ENCODE measurements around the gene FOXN3.

FOXN3 gene

DNA sequence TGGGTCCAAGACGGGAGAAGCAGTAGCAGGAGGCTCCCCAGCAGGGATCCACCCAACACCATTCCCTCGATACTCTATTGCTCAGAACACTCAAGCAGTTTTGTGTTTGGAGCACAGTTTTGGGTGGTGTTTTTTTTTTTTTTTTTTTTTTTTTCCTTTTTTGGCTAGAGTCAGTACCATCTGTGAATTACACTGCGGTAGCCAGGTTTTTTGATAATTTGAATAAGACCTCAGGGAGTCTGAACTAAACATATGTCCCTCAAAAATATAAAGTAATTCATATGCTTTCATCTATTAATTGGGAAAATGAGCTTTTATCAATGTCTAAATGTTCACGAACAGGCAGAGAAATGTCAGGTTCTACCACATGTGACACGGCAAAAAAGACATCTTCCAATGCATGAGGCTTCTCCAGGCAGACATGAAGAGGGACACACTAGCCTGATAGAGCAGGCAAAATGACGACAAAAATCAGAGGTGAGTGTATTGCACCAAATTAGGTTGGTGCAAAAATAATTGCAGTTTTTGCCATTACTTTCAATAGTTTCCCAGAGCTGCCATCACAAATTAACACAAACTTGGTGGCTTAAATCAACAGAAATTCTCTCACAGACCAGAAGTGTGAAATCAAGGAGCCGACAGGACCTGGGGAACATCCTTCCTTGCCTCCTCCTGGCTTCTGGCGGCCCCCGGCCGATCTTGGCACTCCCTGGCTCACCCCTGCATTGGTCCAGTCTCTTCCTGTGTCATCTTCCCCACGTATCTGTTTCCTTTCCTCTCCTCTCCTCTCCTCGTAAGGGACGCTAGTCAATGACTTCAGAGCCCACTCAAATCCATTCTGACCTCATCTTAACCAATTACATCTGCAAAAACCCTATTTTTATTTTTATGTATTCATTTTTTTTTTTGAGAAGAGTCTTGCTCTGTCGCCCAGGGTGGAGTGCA, 33.9 kb downstream of the FOXN3 start:
- no peak for DNase-seq

DNA sequence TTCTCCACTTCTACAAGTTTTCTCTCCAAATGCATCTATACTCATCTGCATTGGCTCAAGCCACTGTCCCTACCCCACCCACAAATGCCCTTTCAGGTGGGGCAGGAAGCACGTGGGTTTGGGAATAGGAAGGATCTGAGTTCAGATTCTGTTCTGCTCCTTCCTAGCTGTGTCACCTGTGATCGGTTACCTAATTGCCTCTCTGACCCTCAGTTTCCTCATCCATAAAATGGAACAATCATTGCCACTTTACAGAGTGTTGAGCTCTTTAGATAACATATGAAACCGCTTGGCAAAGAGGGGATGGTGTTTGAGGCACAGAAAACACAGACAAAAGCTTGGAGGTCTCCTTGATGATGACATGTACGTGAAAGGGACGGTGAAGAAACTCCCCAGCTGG, 34.5 kb downstream of the FOXN3 start:
- no peak for DNase-seq

DNA sequence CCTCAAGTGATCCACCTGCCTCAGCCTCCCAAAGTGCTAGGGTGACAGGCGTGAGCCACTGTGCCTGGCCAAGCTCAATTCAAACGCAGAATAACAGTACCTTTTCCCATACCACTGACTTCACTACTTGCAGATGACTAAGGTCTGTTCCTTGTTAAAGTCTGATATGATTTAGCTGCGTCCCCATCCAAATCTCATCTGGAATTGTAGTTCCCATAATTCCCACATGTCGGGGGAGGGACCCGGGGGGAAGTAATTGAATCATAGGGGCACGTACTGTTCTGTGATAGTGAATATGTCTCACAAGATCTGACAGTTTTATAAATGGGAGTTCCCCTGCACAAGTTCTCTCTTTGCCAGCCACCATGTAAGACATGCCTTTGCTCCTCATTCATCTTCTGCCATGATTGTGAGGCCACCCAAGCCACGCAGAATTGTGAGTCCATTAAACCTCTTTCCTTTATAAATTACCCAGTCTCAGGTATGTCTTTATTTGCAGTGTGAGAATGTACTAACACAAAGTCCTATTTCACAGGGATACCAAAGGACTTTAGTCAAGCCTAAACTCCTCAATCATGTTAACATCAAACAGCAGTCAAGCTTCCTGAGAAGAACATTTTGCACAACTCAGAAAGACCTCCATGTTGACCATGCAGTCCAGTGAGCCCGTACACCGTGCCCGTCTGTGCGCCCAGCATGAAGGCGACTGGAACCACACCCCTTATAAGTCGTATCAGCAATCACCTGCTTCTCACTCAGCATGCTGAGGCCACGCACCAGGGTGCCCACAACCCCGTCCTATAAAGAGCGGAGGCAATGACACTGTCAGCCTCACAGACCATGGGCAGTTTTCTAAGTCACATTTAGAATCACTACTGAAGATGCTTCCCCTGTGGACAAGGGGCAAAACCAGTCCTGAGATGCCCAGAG, 36.9 kb downstream of the FOXN3 start:
- DNase-seq: no peak

DNA sequence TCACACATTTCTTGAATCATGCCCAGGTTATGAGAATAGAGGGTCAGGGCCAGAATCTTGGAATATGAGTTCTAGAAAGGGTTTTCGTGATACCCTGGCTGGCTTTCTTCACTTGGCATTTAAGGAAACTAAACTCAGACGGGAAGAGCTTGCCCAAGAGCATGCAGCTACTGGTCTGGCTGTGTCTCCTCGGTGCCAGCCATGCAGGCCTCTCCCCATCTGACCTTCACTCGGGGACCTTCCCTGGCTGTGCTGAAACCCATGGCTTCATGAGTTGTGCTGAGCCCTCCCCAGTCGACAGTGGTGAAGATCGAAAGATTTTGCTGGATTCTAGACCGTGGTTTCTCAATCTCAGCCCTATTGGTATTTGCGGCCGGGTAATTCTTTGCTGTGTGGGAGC, 38.0 kb downstream of the FOXN3 start:
- DNase-seq: no peak

DNA sequence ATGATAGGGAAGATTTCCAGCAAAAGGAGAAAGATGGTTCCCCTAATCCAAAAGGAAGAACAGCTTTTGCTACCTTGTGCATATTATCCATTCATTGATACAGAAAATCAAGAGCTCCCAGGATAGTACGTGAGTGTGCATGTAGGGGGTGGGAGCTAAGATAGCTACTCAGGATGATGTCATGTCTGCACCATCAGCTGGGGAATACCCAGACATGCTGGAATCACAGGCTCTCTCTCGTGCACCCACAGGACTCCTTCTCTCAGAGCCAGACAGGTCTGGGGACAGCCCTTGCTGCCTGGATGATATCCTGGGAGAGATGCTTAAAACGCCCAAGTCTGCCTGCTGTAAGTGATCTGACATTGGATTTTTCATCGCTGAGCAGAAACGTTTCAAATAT, 38.9 kb downstream of the FOXN3 start:
- no peak for DNase-seq

DNA sequence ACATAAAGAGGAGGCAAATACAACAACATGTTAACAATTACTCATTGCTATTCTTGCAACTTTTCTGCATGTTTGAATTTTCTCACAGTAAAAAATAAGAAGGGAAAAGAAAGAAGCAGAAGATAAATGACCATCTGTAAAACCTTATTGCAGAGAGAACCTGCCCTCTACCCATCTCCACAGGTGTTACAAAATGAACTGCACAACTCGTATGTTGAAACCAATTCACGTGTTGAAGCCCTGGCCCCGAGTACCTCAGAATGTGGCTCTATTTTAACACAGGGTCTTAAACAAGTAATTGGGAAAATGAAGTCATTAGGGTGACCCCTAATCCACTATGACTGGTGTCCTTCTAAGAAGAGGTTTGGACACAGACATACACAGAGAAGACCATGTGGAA, 39.5 kb downstream of the FOXN3 start:
- no peak for DNase-seq

DNA sequence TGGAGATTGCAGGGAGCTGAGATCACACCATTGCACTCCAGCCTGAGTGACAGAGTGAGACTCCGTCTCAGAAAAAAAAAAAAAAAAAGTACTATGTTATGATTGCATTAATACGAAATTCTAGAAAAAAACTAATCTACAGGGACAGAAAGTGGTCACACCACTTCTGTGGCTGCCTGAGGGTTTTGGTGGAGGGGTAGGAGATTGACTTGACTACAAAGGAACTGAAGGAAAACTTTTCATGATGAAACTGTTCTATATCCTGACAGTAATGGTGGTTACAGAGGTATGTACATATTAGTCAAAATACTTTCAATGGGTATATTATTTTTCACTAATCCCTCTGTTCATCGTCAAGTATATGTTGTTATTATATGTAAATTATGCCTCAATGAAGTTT, 42.1 kb downstream of the FOXN3 start:
- no peak for DNase-seq

DNA sequence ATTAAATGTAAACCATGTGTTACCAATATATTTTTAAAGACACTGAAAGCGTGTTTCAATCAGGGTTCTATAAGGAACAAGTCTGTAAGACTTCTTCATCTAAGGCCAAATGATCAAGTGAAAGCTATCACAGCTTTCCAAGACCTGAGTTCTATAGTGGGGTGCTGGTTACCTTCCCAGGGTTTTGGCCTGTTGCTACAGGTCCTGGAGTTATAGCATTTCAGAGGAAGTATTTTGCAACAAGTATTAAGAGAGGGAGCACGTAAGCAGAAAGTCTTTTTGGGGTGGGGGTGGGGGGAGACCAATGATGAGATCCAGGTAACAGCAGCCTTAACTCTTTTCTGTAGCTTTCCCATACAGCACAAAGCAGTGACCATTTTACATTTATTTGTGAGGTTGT, 43.8 kb downstream of the FOXN3 start:
- no peak for DNase-seq

DNA sequence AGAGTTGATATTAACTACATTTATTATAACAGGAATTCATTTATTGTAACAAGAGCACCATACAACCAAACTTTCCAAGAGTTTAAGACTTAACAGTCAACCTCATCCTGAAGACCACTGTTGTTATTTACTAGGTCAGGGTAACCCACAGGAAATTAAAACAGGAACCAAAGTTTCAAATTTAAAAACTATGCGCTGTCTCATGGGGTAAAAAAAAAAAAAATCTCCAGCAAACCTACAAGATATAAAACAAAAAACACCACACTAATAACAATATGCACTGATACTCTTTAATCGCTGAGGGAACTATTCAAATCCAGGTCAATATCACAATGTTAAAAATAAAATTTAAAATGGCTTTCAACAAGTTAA, 44.5 kb downstream of the FOXN3 start:
- no peak for DNase-seq

DNA sequence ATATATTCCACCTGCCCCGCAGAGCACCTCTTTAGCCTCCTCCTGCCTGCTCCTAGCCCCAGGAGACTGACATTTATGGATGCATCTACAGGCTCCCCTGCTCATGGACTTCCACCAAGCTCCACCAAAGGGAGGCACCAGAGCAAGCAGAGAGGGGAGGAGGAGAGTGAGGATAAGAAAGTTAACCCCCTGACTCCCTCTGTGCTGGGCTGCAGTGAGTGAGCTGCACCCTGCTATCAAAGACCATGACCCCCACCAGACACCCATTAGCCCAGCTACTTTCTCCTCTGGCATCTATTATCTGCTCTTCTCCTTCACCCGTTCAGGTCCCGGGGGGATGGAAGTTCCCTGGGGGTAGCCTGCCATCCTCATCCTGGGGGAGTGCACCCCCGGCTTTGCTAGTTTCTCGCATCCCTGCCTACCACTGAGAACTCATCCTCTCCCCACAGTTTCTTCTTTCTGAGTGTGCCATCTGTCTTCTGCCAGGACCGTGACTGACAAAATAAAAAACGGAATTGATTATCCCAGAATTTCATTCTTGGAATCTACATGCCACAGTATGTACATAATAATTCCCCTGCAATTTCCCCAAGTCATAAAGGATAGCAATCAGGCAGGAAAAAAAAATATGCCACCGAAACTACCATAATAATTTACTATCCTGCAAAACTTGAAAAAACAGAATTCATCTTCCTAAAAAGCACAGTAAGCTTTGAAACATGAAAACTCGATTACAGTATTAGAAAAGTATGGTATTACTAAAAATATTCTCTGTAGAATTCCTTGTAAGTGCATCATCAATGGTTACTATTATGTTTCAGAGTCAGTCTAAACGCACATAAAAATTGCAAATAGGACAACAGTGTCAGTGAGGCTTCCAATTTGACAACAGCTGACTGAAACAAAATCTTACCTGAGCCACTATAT, 45.2 kb downstream of the FOXN3 start:
- DNase-seq: no peak

DNA sequence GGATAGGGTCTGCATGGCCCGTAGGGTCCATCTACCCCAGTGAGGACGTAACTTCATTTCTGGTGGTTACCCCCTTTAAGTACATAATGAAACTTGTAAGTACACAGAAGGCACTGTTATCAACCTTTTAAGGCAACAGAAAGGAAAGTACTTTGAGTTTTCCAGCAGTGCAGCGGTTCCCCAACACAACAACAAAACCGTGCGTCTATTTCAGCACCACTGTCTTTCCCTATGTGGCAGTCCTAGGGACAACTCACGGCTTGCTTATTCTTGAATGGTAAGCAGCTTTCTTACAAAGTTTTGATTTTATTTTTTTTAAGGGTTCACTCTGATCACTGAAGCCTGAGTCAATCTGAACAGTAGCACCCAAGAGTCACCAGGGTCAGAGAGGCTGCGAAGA, 46.3 kb downstream of the FOXN3 start:
- no peak for DNase-seq

DNA sequence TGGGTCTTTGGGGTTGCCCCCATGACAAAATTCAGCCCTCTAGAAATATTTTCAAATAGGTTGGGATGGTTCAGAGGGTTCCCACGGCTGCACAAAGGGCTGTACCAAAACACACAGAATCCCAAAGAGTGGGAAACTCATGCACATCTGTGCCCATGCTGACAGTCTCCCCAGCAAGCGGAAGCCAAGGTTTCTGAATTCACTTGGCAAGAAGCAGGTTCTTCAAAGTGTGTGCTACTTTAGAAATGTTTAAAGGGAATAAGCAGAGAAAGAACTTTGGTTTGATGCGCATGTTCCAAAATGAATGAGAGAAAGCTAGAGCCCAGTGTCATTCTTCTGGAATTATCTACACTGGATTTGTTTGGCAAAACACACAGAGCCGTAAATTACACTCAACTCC, 46.7 kb downstream of the FOXN3 start:
- no peak for DNase-seq

DNA sequence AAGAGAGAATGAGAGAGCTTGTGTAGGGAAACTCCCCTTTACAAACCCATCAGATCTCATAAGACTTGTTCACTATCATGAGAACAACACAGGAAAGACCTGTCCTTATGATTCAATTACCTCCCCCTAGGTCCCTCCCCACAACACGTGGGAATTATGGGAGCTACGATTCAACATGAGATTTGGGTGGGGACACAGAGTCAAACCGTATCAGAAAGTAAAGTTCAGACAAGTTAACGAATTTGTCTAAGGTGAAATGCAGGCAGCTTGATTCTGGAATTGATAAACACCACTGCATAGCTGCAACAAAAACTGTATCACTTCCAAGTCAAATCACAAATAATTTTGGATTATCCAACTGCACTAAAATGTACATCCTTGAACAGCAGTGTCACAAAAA, 47.4 kb downstream of the FOXN3 start:
- no peak for DNase-seq

DNA sequence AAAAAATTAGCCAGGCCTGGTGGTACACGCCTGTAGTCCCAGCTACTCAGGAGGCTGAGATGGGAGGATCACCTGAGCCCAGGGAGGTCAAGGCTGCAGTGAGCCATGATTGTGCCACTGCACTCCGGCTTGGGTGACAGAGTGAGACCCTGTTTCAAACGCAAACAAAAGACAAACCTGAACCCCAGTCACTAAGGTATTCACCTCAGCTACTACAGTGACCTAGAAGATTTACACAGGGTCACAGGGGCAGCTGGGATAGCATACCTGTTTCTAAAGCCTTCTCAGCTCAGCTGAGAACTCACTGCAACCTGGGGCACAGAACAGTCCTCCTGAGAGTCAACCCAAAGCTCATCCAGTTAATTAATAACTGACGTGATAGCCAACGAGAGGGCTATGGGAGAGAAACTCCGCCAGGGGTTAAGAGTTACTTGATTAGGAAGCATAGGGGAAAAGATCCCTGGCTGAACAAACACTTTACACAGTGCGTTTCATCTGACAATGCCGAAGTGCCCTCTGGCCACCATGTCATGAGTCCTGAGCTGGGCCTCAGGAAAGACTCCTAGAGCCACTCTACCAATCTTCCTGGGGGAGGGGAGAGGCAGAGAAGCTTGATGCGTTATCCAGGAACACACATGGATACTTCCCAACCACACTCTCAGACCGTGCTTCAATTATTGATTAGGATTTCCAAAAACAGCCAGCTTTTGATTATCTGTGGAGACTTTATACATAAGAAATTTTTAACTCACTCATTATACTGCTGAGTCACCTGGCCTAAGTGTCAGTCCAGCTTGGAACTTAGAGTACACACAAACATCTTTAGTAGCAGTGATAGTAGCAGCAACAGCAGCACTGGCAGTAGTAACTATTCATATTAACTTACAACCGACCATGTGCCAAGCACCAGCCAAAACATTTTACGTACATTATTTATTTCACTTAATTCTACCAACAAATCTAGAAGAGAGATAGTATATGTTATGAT, 48.2 kb downstream of the FOXN3 start:
- peak; percentile 38 for DNase-seq

DNA sequence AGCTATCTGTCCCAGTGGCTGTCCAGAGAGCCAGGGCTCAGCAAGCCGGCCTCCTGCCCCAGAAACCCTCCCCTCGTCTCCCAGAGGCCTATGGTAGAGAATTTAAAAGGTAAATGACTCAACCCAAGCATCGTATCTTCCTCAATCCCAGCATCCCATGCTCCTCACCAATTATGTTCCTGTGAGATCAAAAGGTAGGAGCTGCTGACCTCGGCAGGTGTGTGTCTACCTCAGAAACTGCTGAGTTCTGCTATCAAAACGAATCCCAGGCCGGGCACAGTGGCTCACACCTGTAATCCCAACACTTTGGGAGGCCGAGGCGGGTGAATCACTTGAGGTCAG, 49.3 kb downstream of the FOXN3 start:
- no peak for DNase-seq

DNA sequence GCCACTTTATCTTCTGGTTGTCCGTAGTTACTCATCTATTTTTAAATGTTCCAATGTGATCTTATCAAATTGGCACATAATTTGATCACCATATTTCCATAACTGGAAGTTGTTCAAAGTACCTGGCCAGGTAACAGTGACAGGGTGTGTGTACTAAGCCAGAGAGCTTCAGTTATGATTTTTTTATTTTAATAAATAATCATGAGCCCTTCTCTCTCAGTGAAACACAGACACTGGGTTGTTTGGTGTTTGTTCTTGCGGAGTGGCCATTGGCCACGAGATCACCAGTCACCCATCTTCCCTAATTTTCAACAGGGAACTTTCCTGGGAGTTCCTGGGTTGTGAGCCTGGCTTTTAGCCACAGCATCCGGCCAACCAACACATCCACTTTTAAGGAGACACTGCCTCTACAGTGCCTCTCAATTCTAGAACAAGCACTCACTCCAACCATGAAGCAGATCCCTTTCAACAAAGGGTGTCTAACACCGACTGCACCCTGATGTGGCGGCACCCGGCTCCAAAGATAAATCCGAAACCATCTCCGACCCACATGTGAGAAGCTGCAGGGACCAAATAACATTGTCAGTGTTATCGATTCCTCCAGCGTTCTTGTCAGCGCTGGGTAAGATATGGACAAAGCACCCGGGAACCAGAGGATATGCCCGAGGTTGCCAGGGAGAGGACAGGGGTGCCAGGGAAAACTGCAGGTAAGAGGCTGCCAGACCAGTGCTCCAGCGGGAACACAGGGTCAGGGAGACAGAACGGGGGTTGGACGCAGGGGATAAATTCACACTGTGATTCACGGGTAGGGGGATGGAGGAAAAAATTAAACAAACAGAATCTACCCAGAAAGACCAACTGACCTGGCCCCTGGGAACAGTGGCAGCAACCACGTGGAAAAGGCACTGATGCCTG, 49.9 kb downstream of the FOXN3 start:
- DNase-seq: no peak

DNA sequence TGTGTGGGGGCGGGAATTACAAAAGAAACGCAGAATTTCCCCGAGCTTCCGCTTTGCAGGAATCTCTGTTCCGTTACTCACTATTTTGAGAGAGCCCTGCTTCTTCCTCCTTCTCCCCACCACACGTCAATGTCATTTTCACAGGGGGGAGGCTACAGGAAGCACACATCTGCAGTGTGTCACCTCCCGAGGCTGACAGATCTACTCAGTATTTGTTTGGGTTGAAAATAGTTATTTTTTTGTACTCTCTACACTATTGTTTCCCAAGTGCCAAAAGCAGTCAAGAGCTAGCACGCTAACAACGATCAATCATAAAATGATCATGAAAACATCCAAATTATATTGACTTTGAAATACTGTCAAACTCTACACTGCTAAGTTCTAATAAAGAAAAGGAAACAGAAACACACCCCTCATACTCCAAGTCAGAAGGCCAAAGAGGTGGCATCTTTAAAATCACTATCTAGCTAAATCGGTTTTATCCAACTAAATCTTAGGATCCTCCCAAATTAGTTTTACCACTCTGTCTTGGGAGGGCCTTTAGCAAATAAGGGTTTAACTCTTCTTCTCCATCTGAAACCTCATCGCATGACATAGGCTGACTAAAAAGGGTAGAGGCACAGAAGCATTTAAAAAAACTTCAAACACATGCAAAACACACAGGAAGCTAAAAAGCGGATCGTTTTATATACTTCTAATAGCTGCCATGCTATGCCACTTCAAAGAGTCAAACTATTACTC, 51.8 kb downstream of the FOXN3 start:
- DNase-seq: peak; percentile 68

DNA sequence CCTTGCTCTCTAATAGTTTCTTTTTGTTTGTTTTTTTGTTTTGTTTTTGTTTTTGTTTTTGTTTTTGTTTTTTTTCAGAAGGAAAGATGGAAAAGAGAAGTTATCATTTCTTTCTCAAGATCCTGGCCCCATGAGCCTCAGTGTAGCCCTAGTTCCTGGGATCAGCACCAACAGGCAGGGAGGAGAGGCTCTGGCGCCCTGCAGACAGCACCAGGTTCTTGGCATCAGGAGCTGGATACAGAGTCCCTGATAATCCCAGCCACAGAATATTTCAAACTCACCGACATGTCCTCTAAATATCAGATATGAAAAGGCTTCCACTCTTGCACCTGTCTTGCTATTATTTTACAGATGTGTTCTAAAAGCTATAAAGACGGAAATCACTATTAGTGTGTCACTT, 52.7 kb downstream of the FOXN3 start:
- DNase-seq: no peak

DNA sequence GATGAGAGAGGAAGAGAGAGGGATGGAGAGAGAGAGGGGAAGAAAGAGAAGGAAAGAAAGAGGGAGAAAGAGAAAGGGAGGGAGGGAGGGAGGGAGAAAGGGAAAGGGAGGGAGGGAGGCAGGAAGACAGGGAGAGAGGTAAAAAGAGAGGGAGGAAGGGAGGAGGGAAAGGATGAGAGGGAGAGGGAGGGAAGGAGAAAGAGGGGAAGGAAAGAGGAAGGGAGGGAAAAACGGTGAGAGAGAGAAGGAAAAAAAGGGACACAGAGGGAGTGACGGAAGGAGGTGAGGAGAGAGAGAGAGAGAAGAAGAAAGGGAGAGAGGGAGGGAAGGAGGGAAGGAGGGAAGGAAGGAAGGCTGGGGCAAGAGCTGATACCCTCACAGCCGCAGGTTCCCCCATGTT, 56.8 kb downstream of the FOXN3 start:
- no peak for DNase-seq

Data from activated CD8-positive, alpha-beta memory T cell treated with anti-CD3 and anti-CD28 coated beads for 24 hours (primary cell).